Measurements from ENCODE around the gene SNX5.
A peak's percentile ranks its signal among the peaks of the same experiment; 100 is the strongest.

SNX5 gene

GRCh38 chr20:17910828-17911294, 57.7 kb downstream of the SNX5 start:
- H3K27ac ChIP-seq: peak overlapping the region; percentile 93
- peak overlapping the region; percentile 34 for H3K4me2 ChIP-seq (ENCODE audit: low read length)
- TF ChIP-seq, protein P1, sequence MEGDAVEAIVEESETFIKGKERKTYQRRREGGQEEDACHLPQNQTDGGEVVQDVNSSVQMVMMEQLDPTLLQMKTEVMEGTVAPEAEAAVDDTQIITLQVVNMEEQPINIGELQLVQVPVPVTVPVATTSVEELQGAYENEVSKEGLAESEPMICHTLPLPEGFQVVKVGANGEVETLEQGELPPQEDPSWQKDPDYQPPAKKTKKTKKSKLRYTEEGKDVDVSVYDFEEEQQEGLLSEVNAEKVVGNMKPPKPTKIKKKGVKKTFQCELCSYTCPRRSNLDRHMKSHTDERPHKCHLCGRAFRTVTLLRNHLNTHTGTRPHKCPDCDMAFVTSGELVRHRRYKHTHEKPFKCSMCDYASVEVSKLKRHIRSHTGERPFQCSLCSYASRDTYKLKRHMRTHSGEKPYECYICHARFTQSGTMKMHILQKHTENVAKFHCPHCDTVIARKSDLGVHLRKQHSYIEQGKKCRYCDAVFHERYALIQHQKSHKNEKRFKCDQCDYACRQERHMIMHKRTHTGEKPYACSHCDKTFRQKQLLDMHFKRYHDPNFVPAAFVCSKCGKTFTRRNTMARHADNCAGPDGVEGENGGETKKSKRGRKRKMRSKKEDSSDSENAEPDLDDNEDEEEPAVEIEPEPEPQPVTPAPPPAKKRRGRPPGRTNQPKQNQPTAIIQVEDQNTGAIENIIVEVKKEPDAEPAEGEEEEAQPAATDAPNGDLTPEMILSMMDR (IDR thresholded peaks at IDR 0.05): no peak

DNA sequence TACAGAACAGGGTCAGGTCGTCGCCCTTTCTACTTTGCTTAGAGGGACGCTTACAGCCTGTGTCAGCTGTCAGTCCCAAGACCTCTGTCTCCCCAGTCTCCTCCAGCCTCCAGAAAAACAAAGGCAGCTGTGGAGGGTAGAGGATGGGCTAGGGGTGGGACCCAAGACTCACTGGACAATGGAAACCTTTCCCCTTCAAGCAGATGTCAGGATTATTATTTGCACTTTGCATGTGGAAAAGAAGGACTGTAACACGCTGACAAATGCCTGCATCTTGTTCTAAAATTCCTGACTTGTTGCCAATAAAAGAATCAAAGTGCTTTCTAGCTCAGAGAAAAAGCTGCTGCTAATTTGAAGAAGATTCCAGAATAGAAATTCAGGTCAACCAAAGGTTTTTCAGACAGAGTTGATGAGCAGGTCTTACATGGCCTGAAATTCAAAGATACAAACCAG, 58.7 kb downstream of the SNX5 start:
- Histone ChIP-seq H3K27ac (peak overlapping the region; percentile 93), H3K79me2 (no peaks in the 10 kb centered on the region)
- TF ChIP-seq, protein P1 (IDR thresholded peaks at IDR 0.05): no peak

More at GRCh38 chr20:17910828-17911294, 57.7 kb downstream of the SNX5 start:
- Histone ChIP-seq H3K9me3 (ENCODE audit: control insufficient read depth, low read length) (no peaks in the 10 kb centered on the region), H3K27me3 (ENCODE audit: control insufficient read depth, insufficient read depth, low read length) (no peaks in the 10 kb centered on the region), H3K36me3 (ENCODE audit: control insufficient read depth, insufficient read depth, low read length) (no peaks in the 10 kb centered on the region), H3K79me2 (no peaks in the 10 kb centered on the region), H2AFZ (peak overlapping the region; percentile 29), H3K4me1 (peaks cover 23% of the 10 kb centered on the region), H3K4me3 (ENCODE audit: low read depth, low read length) (peak overlapping the region; percentile 12), H3K9ac (no peak overlapping the region)

DNA sequence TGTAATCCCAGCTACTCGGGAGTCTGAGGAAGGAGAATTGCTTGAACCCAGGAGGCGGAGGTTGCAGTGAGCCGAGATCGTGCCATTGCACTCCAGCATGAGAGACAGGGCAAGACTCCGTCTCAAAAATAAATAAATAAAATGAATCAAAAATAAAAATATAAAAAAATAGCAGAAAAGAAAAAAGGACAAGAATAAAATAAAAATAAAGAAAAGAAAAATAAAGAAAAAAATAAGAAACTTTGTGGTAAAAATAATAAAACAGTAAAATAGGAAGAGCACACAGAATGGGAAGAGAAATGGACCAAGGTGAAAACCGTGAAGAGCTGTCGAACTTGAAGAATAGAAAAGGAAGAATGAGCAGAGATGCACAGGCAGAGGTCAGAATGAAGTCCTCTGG, 63.0 kb downstream of the SNX5 start:
- TF ChIP-seq, protein P1 (IDR thresholded peaks at IDR 0.05): no peak
- H3K36me3 ChIP-seq (ENCODE audit: control insufficient read depth, insufficient read depth, low read length): no peaks in the 10 kb centered on the region
- no peaks in the 10 kb centered on the region for H3K79me2 ChIP-seq
- H3K4me3 ChIP-seq (ENCODE audit: low read depth, low read length): no peak overlapping the region
- no peak overlapping the region for H3K4me2 ChIP-seq (ENCODE audit: low read length)
- no peak overlapping the region for H3K9ac ChIP-seq
- H3K9me3 ChIP-seq (ENCODE audit: control insufficient read depth, low read length): no peaks in the 10 kb centered on the region
- no peaks in the 10 kb centered on the region for H3K27me3 ChIP-seq (ENCODE audit: control insufficient read depth, insufficient read depth, low read length)
- peaks cover 13% of the 10 kb centered on the region for H3K4me1 ChIP-seq
- H2AFZ ChIP-seq: no peak overlapping the region
- no peak overlapping the region for H3K27ac ChIP-seq

More for the DNA sequence above, 58.7 kb downstream of the SNX5 start:
- Histone ChIP-seq H3K4me3 (ENCODE audit: low read depth, low read length) (no peak overlapping the region), H3K4me2 (ENCODE audit: low read length) (peak overlapping the region; percentile 50), H2AFZ (peak overlapping the region; percentile 29), H3K4me1 (peaks cover 23% of the 10 kb centered on the region), H3K27me3 (ENCODE audit: control insufficient read depth, insufficient read depth, low read length) (no peaks in the 10 kb centered on the region), H3K36me3 (ENCODE audit: control insufficient read depth, insufficient read depth, low read length) (no peaks in the 10 kb centered on the region), H3K9me3 (ENCODE audit: control insufficient read depth, low read length) (no peaks in the 10 kb centered on the region), H3K9ac (no peak overlapping the region)

GRCh38 chr20:17904027-17904426, 64.6 kb downstream of the SNX5 start:
- H3K4me2 ChIP-seq (ENCODE audit: low read length): no peak overlapping the region
- TF ChIP-seq, protein P1 (IDR thresholded peaks at IDR 0.05): no peak
- H3K36me3 ChIP-seq (ENCODE audit: control insufficient read depth, insufficient read depth, low read length): no peaks in the 10 kb centered on the region

DNA sequence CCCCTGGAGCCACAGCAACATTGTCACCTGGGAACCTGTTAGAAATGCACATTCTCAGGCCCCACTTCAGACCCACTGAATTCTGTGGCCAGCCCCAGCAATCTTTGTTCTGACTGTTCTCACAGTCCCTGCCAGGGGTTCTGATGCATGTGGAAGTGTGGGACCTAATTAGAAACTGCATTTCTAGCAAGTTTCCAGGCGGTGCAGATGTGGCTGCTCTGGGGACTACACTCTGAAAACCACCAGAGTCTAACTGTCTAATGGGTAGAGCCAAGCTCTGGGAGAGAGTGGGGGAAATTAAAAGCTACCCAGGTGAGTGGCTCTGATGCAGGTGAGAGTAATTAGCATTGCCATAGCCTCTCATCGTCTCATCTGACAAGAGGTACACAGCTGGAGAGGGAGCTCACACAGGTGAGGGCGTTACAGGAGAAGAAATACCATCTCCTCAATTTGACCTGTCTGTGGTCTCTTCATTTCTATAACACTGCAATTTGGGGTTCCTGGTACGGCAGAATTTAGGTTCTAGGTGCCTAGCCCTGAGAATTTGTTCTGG, 66.0 kb downstream of the SNX5 start:
- no peaks in the 10 kb centered on the region for H3K4me1 ChIP-seq

More at GRCh38 chr20:17904027-17904426, 64.6 kb downstream of the SNX5 start:
- Histone ChIP-seq H3K4me1 (no peaks in the 10 kb centered on the region), H2AFZ (no peak overlapping the region), H3K9ac (no peak overlapping the region), H3K9me3 (ENCODE audit: control insufficient read depth, low read length) (no peaks in the 10 kb centered on the region), H3K27me3 (ENCODE audit: control insufficient read depth, insufficient read depth, low read length) (no peaks in the 10 kb centered on the region), H3K4me3 (ENCODE audit: low read depth, low read length) (no peak overlapping the region), H3K79me2 (no peaks in the 10 kb centered on the region), H3K27ac (no peak overlapping the region)

More for the DNA sequence above, 66.0 kb downstream of the SNX5 start:
- no peak overlapping the region for H3K27ac ChIP-seq
- H3K36me3 ChIP-seq (ENCODE audit: control insufficient read depth, insufficient read depth, low read length): no peaks in the 10 kb centered on the region
- H2AFZ ChIP-seq: no peak overlapping the region
- no peak overlapping the region for H3K9ac ChIP-seq
- H3K9me3 ChIP-seq (ENCODE audit: control insufficient read depth, low read length): no peaks in the 10 kb centered on the region
- H3K27me3 ChIP-seq (ENCODE audit: control insufficient read depth, insufficient read depth, low read length): no peaks in the 10 kb centered on the region
- TF ChIP-seq, protein P1 (IDR thresholded peaks at IDR 0.05): no peak
- H3K4me3 ChIP-seq (ENCODE audit: low read depth, low read length): no peak overlapping the region
- no peaks in the 10 kb centered on the region for H3K79me2 ChIP-seq
- H3K4me2 ChIP-seq (ENCODE audit: low read length): no peak overlapping the region
